ENCODE results near the gene BCAS4.

Gene BCAS4, protein sequence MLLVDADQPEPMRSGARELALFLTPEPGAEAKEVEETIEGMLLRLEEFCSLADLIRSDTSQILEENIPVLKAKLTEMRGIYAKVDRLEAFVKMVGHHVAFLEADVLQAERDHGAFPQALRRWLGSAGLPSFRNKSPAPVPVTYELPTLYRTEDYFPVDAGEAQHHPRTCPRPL

DNA sequence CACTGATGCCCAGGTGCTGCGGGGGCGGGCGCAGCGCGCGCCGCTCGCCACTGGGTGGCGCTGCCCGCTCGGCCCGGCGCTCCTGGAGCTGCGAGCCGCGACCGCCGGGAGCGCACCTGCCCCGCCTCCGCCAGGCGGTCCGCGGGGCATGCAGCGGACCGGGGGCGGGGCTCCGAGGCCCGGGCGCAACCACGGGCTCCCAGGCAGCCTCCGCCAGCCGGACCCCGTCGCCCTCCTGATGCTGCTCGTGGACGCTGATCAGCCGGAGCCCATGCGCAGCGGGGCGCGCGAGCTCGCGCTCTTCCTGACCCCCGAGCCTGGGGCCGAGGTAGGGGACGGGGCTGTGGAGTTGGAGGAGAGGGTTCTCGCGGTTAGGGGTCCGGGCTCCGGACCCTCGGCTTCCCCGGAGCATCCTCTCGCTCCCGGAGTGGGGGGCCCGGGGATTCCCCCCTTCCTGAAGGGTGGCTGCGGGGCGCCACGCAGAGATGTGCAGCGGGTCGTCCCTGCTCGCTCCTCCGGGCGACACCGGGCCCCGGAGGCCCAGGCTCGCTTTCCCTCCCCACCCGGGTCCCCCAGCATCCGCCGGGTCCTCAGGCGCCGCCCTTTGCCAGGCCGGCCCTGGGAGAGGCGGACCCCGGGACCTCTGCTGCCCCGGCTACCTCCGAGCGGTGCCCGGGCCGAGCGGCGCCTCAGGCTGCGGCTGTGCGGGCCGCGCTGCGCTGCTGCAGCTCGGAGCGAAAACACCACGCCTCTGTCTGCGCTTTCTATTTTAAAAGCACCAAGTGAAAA lies at the start of gene BCAS4:
TSS of gene BCAS4 (plus strand) at position 216 of the 789 bp plus-strand sequence. CDS start at position 239, 23 bp downstream.
- peak within 1 kb of the TSS; percentile 87 for H3K4me3 ChIP-seq (ENCODE audit: low read depth, low read length)
- TF ChIP-seq, protein P1, sequence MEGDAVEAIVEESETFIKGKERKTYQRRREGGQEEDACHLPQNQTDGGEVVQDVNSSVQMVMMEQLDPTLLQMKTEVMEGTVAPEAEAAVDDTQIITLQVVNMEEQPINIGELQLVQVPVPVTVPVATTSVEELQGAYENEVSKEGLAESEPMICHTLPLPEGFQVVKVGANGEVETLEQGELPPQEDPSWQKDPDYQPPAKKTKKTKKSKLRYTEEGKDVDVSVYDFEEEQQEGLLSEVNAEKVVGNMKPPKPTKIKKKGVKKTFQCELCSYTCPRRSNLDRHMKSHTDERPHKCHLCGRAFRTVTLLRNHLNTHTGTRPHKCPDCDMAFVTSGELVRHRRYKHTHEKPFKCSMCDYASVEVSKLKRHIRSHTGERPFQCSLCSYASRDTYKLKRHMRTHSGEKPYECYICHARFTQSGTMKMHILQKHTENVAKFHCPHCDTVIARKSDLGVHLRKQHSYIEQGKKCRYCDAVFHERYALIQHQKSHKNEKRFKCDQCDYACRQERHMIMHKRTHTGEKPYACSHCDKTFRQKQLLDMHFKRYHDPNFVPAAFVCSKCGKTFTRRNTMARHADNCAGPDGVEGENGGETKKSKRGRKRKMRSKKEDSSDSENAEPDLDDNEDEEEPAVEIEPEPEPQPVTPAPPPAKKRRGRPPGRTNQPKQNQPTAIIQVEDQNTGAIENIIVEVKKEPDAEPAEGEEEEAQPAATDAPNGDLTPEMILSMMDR (IDR thresholded peaks at IDR 0.05; ENCODE audit: borderline replicate concordance, insufficient read depth, low read depth, low read length), result peak; percentile 91

DNA sequence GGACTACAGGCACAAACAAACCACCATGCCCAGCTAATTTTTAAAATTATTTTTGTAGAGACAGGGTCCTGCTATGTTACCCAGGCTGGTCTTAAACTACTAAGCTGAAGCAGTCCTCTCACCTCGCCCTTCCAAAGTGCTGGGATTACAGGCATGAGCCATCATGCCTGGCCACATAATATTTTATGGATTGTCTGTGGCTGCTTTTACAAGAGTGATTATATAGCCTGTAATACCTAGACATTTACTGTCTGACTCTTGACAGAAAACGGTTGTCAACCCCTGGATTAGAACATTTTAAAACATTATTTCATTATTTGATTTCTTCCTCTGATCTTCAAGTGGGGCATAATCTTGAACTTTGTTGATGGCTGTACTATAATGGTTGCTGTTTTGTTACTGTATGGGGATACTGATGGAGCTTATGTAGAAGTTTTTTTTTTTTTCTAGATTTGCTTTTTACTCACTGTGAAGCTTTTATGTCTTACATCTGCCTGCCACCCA lies 49.2 kb upstream of the BCAS4 start:
- TF ChIP-seq, protein P1 (IDR thresholded peaks at IDR 0.05; ENCODE audit: borderline replicate concordance, insufficient read depth, low read depth, low read length), result no peak

GRCh38 chr20:50746138-50746940 lies 48.5 kb upstream of the BCAS4 start:
- TF ChIP-seq, protein P1 (IDR thresholded peaks at IDR 0.05; ENCODE audit: borderline replicate concordance, insufficient read depth, low read depth, low read length), result no peak
- H3K4me3 ChIP-seq (ENCODE audit: low read depth, low read length), result no peak overlapping the region

More for the DNA sequence above, 49.2 kb upstream of the BCAS4 start:
- H3K4me3 ChIP-seq (ENCODE audit: low read depth, low read length), result no peak overlapping the region

DNA sequence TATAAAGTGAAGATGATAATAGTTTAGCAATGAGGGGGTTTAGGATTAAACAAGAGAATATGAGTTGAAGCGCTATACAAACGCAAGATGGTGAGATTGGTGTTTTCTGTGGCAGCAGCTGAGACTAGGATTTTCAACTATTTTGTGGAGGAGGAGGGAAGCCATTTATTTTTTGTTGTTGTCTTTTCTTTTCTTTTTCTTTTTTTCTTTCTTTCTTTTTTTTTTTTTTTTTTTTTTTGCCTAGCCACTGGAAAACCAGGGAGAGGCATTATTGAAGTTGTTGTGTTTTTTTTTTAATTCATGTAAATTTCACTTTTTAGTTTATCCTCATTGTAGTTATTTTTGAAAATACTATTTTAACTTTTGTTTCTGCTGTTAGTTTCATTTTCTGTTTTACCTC lies 47.6 kb upstream of the BCAS4 start:
- TF ChIP-seq, protein P1 (IDR thresholded peaks at IDR 0.05; ENCODE audit: borderline replicate concordance, insufficient read depth, low read depth, low read length), result no peak
- no peak overlapping the region for H3K4me3 ChIP-seq (ENCODE audit: low read depth, low read length)

DNA sequence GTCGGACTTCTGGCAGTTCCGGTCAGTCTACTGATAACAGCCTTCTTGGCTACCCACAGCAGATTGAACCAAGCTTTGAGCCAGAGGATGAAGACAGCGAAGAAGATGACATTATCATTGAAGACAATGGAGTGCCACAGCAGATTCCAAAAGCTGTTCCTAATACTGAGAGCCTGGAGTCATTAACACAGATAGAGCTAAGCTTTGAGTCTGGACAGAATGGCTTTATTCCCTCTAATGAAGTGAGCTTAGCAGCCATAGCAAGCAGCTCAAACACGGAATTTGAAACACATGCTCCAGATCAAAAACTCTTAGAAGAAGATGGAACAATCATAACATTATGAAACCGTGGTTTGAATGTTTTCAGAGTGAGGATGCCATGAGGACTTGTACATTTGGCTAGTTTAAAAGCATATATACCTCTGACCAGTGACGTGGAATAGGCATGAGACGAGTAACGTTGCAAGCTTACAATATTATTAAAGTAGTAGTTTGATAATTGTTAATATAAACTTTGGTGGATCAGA lies 44.7 kb upstream of the BCAS4 start:
- TF ChIP-seq, protein P1 (IDR thresholded peaks at IDR 0.05; ENCODE audit: borderline replicate concordance, insufficient read depth, low read depth, low read length), result no peak
- H3K4me3 ChIP-seq (ENCODE audit: low read depth, low read length), result no peak overlapping the region

DNA sequence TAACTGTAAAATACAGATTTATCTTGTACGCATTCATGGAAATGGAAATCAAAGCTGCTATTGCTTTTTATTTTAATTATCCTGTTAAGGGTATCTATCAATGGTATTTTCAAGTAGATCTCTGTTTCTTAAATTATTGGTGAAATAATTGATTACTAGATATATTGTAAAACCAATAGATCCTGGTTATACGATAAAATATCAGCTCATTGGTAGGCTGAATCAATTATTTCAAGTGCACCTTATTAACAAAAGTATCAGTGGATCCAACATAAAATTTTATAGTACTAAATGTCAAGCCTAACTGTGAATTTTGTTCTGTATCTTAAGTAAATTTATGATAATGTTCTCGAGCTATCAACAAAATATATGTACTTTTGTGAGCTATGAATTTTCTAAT lies 41.7 kb upstream of the BCAS4 start:
- TF ChIP-seq, protein P1 (IDR thresholded peaks at IDR 0.05; ENCODE audit: borderline replicate concordance, insufficient read depth, low read depth, low read length), result no peak
- H3K4me3 ChIP-seq (ENCODE audit: low read depth, low read length), result no peak overlapping the region

Measured in GM12875 (cell line).